ENCODE results near the gene HIPK1.

DNA sequence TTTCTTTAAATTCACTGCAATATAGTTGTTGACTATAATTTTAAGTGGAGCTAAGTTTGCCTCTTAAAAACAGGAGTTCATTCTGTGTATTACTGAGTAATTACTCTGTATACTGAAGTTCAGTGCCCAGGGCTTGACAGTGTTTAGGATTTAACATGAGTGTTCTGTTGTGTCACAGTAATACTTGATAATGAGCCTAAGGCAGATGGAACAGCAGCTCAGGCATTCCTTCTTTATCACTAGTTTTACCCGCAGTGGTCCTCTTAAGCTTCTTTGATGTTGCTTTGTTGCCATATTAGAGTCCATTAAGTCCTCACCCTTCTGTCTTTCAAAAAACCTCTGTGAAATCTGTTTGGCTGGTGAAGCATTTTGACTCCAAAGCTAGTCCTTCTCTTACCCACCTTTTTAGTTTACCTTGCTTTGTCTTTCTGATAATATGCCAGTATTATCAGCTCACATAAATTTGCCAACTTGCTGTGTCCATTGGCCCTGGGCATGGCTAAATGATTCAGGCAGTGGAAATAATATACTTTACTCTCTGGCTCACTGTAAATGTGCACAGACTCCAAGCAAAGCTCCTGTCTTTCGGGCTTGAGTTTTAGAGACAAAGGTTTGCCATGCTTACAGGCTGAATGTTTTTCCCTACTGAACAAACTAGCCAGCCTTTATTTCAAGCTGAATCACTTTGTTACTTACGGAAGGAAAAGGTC is 17.7 kb downstream of the HIPK1 start:
- TF ChIP-seq, protein P1, sequence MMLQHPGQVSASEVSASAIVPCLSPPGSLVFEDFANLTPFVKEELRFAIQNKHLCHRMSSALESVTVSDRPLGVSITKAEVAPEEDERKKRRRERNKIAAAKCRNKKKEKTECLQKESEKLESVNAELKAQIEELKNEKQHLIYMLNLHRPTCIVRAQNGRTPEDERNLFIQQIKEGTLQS (IDR thresholded peaks at IDR 0.05; ENCODE audit: borderline replicate concordance, extremely low read depth, low read depth, low read length), result no peak
- TF ChIP-seq, protein P2, sequence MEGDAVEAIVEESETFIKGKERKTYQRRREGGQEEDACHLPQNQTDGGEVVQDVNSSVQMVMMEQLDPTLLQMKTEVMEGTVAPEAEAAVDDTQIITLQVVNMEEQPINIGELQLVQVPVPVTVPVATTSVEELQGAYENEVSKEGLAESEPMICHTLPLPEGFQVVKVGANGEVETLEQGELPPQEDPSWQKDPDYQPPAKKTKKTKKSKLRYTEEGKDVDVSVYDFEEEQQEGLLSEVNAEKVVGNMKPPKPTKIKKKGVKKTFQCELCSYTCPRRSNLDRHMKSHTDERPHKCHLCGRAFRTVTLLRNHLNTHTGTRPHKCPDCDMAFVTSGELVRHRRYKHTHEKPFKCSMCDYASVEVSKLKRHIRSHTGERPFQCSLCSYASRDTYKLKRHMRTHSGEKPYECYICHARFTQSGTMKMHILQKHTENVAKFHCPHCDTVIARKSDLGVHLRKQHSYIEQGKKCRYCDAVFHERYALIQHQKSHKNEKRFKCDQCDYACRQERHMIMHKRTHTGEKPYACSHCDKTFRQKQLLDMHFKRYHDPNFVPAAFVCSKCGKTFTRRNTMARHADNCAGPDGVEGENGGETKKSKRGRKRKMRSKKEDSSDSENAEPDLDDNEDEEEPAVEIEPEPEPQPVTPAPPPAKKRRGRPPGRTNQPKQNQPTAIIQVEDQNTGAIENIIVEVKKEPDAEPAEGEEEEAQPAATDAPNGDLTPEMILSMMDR (IDR thresholded peaks at IDR 0.05 in 2 of 3, conservative IDR thresholded peaks at IDR 0.05 in 1 of 3; ENCODE audit: control insufficient read depth in 2 of 3, extremely low read depth in 1 of 3, insufficient read depth in 1 of 3, low read depth in 3 of 3, low read length in 3 of 3), result no peak
- no peak for TF ChIP-seq POLR2AphosphoS5 (IDR thresholded peaks at IDR 0.05; ENCODE audit: low read length)
- no peak for TF ChIP-seq MYC (IDR thresholded peaks at IDR 0.05; ENCODE audit: insufficient read depth, insufficient read length, insufficient replicate concordance, low read length, severe bottlenecking)
- TF ChIP-seq, protein P3, sequence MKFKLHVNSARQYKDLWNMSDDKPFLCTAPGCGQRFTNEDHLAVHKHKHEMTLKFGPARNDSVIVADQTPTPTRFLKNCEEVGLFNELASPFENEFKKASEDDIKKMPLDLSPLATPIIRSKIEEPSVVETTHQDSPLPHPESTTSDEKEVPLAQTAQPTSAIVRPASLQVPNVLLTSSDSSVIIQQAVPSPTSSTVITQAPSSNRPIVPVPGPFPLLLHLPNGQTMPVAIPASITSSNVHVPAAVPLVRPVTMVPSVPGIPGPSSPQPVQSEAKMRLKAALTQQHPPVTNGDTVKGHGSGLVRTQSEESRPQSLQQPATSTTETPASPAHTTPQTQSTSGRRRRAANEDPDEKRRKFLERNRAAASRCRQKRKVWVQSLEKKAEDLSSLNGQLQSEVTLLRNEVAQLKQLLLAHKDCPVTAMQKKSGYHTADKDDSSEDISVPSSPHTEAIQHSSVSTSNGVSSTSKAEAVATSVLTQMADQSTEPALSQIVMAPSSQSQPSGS (IDR thresholded peaks at IDR 0.05; ENCODE audit: low read length), result no peak
- TF ChIP-seq HDAC6 (IDR thresholded peaks at IDR 0.05; ENCODE audit: unreplicated experiment), result no peak
- TF ChIP-seq TAF1 (IDR thresholded peaks at IDR 0.05; ENCODE audit: borderline replicate concordance, low read depth, low read length), result no peak
- TF ChIP-seq SREBF2 (IDR thresholded peaks at IDR 0.05; ENCODE audit: low read length), result no peak
- no peak for TF ChIP-seq YY1 (IDR thresholded peaks at IDR 0.05; ENCODE audit: low read depth, low read length)
- TF ChIP-seq, protein P4, sequence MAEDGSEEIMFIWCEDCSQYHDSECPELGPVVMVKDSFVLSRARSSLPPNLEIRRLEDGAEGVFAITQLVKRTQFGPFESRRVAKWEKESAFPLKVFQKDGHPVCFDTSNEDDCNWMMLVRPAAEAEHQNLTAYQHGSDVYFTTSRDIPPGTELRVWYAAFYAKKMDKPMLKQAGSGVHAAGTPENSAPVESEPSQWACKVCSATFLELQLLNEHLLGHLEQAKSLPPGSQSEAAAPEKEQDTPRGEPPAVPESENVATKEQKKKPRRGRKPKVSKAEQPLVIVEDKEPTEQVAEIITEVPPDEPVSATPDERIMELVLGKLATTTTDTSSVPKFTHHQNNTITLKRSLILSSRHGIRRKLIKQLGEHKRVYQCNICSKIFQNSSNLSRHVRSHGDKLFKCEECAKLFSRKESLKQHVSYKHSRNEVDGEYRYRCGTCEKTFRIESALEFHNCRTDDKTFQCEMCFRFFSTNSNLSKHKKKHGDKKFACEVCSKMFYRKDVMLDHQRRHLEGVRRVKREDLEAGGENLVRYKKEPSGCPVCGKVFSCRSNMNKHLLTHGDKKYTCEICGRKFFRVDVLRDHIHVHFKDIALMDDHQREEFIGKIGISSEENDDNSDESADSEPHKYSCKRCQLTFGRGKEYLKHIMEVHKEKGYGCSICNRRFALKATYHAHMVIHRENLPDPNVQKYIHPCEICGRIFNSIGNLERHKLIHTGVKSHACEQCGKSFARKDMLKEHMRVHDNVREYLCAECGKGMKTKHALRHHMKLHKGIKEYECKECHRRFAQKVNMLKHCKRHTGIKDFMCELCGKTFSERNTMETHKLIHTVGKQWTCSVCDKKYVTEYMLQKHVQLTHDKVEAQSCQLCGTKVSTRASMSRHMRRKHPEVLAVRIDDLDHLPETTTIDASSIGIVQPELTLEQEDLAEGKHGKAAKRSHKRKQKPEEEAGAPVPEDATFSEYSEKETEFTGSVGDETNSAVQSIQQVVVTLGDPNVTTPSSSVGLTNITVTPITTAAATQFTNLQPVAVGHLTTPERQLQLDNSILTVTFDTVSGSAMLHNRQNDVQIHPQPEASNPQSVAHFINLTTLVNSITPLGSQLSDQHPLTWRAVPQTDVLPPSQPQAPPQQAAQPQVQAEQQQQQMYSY (CRISPR knock-in tag; IDR thresholded peaks at IDR 0.05), result no peak
- TF ChIP-seq RFX5 (IDR thresholded peaks at IDR 0.05; ENCODE audit: low read depth, low read length), result no peak

Measured in GM12878 (cell line).